Kidney epithelial cell (primary cell): Measurements from ENCODE around the gene PIAS1. TPM values are rescaled to one million over a fixed set of nuclear protein-coding genes. Genes with fewer than 3 reads are reported as not detected.
"Not testable (repeated sequence)": the region's sequence is repeated elsewhere in the genome, so short reads cannot be mapped to it uniquely, and the experiment has no call there.

ENCODE experiments used
- DNase-seq: peaks from one replicate; pipeline ENCODE4 v3.0.0-alpha.2; 2010; ENCODE audit warnings: low read depth
- H3K27me3 ChIP-seq: 2 replicates; pipeline ENCODE4 v1.6.0; 2011; ENCODE audit warnings: low read length; ENCODE audit not compliant: control insufficient read depth, insufficient read depth
- H3K36me3 ChIP-seq: 2 replicates; pipeline ENCODE4 v1.5.1; 2011; ENCODE audit warnings: low read length; ENCODE audit not compliant: control insufficient read depth, insufficient read depth
- H3K4me3 ChIP-seq: 2 replicates; pipeline ENCODE4 v1.5.1; 2011; ENCODE audit warnings: low read depth, mild to moderate bottlenecking, control low read depth, low read length
- total RNA-seq: library from RNA; depleted of rRNA; stranded (reverse); fragments of >200 nt; gene quantifications from 2 replicates; pipeline ENCODE4 v1.2.3, GENCODE V29; 2015
- TF ChIP-seq, protein P1 (sequence below): IDR thresholded peaks from 2 replicates; pipeline ENCODE4 v1.5.1; 2011; ENCODE audit warnings: mild to moderate bottlenecking, moderate library complexity, low read length, control low read depth, inconsistent platforms; ENCODE audit not compliant: insufficient read depth, poor library complexity, severe bottlenecking

Gene PIAS1
- total RNA-seq, 1 donor from 2014 or later = 8.6 TPM

DNA sequence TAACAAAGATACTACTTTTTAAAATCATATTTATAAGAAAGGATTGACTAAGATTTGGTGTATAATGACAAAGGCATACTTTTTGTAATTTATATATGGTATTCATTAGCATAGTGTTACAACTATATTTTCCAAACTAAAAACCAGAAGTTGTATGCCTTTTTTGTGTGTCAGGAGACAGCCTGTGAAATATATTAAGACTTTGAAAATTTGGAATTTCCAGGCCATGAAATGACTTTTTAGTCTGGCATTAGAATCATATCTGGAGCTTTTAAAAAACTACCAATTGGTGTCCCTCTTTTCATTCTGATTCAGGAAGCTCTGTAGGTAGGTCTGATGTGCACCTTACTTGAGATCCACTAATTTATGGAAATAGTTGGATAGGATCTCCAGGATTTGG lies 109.1 kb downstream of the PIAS1 start:
- H3K27me3 ChIP-seq = no peaks in the 10 kb centered on the region
- TF ChIP-seq, protein P1, sequence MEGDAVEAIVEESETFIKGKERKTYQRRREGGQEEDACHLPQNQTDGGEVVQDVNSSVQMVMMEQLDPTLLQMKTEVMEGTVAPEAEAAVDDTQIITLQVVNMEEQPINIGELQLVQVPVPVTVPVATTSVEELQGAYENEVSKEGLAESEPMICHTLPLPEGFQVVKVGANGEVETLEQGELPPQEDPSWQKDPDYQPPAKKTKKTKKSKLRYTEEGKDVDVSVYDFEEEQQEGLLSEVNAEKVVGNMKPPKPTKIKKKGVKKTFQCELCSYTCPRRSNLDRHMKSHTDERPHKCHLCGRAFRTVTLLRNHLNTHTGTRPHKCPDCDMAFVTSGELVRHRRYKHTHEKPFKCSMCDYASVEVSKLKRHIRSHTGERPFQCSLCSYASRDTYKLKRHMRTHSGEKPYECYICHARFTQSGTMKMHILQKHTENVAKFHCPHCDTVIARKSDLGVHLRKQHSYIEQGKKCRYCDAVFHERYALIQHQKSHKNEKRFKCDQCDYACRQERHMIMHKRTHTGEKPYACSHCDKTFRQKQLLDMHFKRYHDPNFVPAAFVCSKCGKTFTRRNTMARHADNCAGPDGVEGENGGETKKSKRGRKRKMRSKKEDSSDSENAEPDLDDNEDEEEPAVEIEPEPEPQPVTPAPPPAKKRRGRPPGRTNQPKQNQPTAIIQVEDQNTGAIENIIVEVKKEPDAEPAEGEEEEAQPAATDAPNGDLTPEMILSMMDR = no peak
- DNase-seq = no peak
- no peaks in the 10 kb centered on the region for H3K36me3 ChIP-seq
- no peak overlapping the region for H3K4me3 ChIP-seq

DNA sequence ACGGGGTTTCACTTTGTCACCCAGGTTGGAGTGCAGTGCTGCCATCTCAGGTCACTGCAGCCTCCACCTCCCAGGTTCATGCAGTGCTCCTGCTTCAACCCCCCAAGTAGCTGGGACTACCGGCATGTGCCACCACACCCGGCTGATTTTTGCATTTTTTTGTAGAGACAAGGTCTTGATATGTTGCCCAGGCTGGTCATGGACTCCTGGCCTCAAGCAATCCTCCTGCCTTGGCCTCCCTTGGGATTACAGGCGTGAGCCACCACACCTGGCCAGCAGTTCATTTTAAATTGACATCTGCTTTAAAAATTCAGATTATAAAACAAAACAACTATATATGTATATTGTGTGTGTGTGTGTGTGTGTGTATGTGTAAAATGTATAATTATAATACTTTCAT lies 112.7 kb downstream of the PIAS1 start:
- TF ChIP-seq, protein P1 = no peak
- no peak for DNase-seq
- no peak overlapping the region for H3K4me3 ChIP-seq
- H3K36me3 ChIP-seq = no peaks in the 10 kb centered on the region
- no peaks in the 10 kb centered on the region for H3K27me3 ChIP-seq

GRCh38 chr15:68172037-68172436 lies 117.9 kb downstream of the PIAS1 start:
- H3K4me3 ChIP-seq, H3K36me3 ChIP-seq, DNase-seq, H3K27me3 ChIP-seq: not testable (repeated sequence)

- H3K27me3 ChIP-seq = no peaks in the 10 kb centered on the region
- TF ChIP-seq, protein P1 = no peak
- no peak for DNase-seq
- no peak overlapping the region for H3K4me3 ChIP-seq
- H3K36me3 ChIP-seq = no peaks in the 10 kb centered on the region
Observed at GRCh38 chr15:68173119-68173518, 119.0 kb downstream of the PIAS1 start.

- Histone ChIP-seq H3K36me3 (no peaks in the 10 kb centered on the region), H3K4me3 (no peak overlapping the region), H3K27me3 (no peaks in the 10 kb centered on the region)
- TF ChIP-seq, protein P1 = no peak
- no peak for DNase-seq
Observed at GRCh38 chr15:68175526-68175925, 121.4 kb downstream of the PIAS1 start.

DNA sequence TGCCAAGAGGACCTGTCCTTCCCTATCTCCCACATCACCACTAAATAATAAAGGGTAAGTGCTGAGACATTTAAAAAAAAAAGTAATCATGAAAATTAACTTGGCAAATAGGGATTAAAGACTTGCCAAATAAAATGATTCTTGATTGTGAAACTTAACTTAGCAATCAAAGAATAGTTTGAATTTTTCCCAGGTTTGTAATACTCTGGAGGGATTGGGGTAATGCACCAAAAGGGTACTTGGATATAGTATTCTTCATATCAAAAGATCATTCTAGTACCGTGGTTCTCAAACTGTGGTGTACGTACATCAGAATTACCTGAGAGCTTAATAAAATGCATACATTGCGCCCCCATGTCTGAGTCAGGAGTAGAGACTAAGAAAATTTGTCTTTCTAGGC lies 122.5 kb downstream of the PIAS1 start:
- no peak for DNase-seq
- no peak overlapping the region for H3K4me3 ChIP-seq
- no peaks in the 10 kb centered on the region for H3K36me3 ChIP-seq
- no peaks in the 10 kb centered on the region for H3K27me3 ChIP-seq
- TF ChIP-seq, protein P1 = no peak
